ENCODE results near the gene ABHD14A.

The ABHD14A gene

DNA sequence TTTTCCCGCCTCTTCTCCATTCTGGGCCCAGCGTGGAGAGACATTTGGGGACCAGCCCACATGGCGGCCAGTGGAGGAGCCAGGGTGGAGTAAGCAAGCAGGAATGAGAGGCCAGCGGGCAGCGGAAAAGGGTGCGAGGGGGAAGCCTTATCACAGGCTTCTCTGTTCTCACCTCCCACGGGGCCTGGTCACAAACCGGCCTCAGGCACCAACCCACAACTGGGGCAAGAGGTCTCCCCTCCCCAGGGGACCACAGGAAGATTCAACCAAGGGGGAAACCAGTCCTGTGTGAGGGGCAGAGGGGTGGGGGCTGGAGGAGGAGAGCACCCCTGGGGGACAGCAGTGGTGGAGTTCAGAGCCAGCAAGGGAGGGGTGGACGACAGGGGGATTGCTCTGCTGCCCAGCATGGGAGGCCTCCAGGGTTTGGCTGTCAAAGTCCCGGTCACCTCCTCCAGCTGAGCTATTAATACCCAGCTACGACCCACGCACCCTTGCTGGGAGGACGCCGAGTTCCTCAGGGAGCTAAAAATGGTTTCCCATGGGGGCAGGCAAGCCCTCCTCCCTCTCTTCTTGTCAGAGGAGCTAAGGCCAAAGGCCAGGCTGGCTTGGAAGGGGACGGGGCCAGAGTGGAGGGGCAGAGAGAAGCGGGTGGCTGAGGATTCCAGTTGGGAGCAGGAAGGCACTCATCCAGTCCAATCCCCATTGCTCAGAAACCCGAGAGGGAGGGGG is 44.7 kb downstream of the ABHD14A start:
- no peak overlapping the region for H3K9ac ChIP-seq (ENCODE audit: insufficient read length)
- H3K27ac ChIP-seq = no peak overlapping the region
- TF ChIP-seq FOXP2 (optimal IDR thresholded peaks at IDR 0.05; ENCODE audit: control extremely low read depth, extremely low read length, insufficient read depth) (no peak), EZH2 (IDR thresholded peaks at IDR 0.05) (no peak), POLR2AphosphoS5 (IDR thresholded peaks at IDR 0.05; ENCODE audit: borderline replicate concordance, low read depth, low read length) (no peak)

DNA sequence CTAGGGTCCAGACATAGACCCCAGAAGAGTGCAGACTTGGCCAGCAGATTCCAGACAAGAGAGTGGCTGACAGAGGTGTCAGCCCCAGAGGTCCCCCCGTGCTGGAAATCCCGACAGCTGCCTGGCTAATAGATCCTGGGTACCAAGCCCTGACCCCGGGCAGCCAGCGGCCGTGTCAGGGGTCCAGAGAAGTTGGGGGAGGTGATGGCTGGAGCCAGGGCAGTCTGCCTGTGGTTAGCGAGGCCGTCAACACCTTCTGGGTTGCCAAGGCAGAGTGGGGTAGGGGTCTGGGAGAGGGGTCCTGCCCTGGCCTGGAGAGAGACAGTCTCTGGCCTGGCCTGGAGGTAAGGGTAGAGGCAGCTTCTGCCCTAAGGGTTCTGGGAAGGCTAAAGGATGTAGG is 45.9 kb downstream of the ABHD14A start:
- TF ChIP-seq FOXP2 (optimal IDR thresholded peaks at IDR 0.05; ENCODE audit: control extremely low read depth, extremely low read length, insufficient read depth) (no peak), POLR2AphosphoS5 (IDR thresholded peaks at IDR 0.05; ENCODE audit: borderline replicate concordance, low read depth, low read length) (no peak), EZH2 (IDR thresholded peaks at IDR 0.05) (no peak)
- H3K9me3 ChIP-seq (ENCODE audit: low read depth, low read length) = no peaks in the 10 kb centered on the region
- no peak for DNase-seq (ENCODE audit: low read depth, low spot score)
- H3K9ac ChIP-seq (ENCODE audit: insufficient read length) = no peak overlapping the region
- no peaks in the 10 kb centered on the region for H3K36me3 ChIP-seq (ENCODE audit: insufficient read depth, low read length)
- H3K27ac ChIP-seq = no peak overlapping the region
- H3K4me3 ChIP-seq = no peak overlapping the region

More for the DNA sequence above, 44.7 kb downstream of the ABHD14A start:
- DNase-seq (ENCODE audit: low read depth, low spot score) = no peak
- no peak overlapping the region for H3K4me3 ChIP-seq
- H3K9me3 ChIP-seq (ENCODE audit: low read depth, low read length) = no peaks in the 10 kb centered on the region
- H3K36me3 ChIP-seq (ENCODE audit: insufficient read depth, low read length) = no peaks in the 10 kb centered on the region

DNA sequence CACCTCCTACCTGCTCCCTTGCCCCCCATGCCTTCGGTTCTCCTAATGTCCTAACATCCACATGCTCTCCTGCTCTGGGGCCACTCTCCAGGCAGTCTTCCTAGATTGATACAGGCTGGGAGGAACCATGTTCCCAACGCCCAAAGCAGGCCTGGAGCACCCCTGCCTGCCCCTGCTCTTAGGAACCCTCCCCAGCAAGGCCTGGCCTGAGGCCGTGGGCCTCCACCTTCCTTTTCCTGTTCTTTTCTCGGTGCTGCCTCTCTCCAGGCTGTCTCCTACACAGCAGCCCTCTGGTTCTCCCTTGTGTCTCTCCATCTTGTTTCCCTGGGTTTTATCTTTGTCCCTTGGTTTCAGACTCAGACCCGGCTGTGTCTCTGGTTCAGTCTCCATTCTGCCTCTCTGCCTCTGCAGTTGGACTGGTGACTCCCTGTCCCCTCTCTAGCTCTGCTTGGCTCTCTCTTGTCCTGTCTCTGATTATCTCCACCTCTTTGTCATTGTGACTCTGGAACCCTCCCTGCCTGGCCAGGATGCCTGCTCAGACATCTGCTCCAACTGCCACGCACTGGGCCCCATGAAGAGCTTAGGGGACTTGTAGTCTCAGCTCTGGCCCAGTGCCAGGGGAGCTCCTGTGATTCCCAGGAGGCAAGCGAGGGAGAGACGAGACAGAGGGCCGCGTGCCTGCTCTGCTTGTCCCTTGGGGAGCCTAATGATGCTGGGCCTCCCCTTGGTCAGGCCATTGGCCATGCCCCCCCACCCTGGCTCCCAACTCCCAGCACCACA is 46.8 kb downstream of the ABHD14A start:
- no peaks in the 10 kb centered on the region for H3K36me3 ChIP-seq (ENCODE audit: insufficient read depth, low read length)
- no peak overlapping the region for H3K4me3 ChIP-seq
- no peak overlapping the region for H3K9ac ChIP-seq (ENCODE audit: insufficient read length)
- no peak for TF ChIP-seq FOXP2 (optimal IDR thresholded peaks at IDR 0.05; ENCODE audit: control extremely low read depth, extremely low read length, insufficient read depth)
- H3K9me3 ChIP-seq (ENCODE audit: low read depth, low read length) = no peaks in the 10 kb centered on the region
- H3K27ac ChIP-seq = peak overlapping the region; percentile 68; the same call in 1 of the 2 replicates
- no peak for DNase-seq (ENCODE audit: low read depth, low spot score)

DNA sequence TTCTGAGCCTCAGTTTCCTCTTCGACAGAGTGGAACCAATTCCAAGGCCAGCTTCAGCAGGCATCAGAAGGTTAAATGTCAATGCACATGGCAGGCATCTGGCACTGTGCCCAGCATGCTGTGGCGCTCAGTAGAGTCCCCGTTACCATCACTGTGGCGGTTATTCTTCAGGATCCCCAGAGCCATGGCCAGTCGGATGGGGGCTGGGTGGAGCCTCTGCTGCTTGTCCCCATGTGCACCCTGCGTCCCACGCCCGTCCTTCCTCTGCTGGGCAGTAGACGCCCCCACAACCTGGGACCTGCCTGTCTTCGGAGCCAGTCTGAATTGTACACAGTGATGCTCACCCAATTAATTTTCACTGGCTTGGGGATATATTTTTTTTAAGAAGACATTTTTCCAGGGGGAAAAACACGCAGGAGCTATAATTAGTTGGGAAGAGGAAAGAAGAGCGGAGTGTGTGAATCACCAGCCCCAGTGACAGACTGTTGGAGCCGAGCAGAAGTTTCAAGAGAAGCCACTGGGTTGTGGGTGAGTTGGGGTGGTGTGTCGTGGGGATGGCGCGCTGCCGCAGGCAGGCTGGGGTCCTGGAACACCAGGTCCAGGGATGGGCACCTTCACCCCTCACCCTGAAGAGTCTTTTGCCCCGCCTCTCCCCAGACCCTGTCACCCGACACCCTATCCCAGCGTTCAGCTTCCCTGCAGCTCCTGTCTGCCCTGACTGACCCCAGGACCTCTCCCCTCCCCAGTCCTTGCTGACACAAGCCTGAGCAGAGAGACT is 47.6 kb downstream of the ABHD14A start:
- Histone ChIP-seq H3K27ac (0 out of 2 replicates have a peak overlapping the region, but pooled peaks have one; percentile 68), H3K4me3 (no peak overlapping the region)

DNA sequence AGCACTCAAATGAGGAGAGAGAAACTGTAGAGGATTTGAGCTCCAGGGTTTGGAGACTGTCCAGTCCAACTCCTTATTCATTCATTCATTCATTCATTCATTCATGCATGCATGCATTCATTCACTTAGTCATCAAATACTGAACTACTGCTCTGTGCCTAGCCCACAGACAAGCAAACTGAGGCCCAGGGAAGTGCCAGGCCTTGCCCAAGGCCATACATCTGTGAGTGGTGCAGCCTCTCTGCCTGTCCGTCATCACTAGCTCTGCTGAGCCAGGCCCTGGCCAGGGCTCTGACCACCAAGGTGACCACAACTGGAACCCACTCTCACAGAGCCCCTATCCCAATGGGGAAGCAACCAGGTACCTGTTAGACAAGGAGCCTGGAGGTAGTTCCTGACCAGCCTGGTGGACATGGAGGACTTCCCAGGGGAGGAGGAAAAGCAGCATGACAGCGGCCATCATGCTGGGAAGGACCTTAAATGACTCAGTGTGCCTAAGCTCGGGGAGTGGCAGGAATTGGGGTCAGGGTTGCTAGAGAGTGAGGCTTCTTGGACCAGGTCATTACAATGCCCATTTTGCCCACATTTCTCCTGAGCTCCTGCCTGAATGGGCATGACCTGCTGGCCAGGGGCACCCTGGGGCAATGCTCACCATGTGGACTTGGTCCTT is 48.4 kb downstream of the ABHD14A start:
- Histone ChIP-seq H3K9me3 (ENCODE audit: low read depth, low read length) (no peaks in the 10 kb centered on the region), H3K36me3 (ENCODE audit: insufficient read depth, low read length) (no peaks in the 10 kb centered on the region), H3K27ac (no peak overlapping the region), H3K9ac (ENCODE audit: insufficient read length) (no peak overlapping the region), H3K4me3 (no peak overlapping the region)
- DNase-seq (ENCODE audit: low read depth, low spot score) = no peak
- TF ChIP-seq FOXP2 (optimal IDR thresholded peaks at IDR 0.05; ENCODE audit: control extremely low read depth, extremely low read length, insufficient read depth) = no peak
- no peak for TF ChIP-seq POLR2AphosphoS5 (IDR thresholded peaks at IDR 0.05; ENCODE audit: borderline replicate concordance, low read depth, low read length)
- TF ChIP-seq EZH2 (IDR thresholded peaks at IDR 0.05) = no peak

More for the DNA sequence above, 47.6 kb downstream of the ABHD14A start:
- H3K36me3 ChIP-seq (ENCODE audit: insufficient read depth, low read length) = no peaks in the 10 kb centered on the region
- H3K9me3 ChIP-seq (ENCODE audit: low read depth, low read length) = no peaks in the 10 kb centered on the region
- no peak for TF ChIP-seq FOXP2 (optimal IDR thresholded peaks at IDR 0.05; ENCODE audit: control extremely low read depth, extremely low read length, insufficient read depth)
- TF ChIP-seq EZH2 (IDR thresholded peaks at IDR 0.05) = no peak
- no peak for TF ChIP-seq POLR2AphosphoS5 (IDR thresholded peaks at IDR 0.05; ENCODE audit: borderline replicate concordance, low read depth, low read length)
- no peak overlapping the region for H3K9ac ChIP-seq (ENCODE audit: insufficient read length)
- no peak for DNase-seq (ENCODE audit: low read depth, low spot score)

DNA sequence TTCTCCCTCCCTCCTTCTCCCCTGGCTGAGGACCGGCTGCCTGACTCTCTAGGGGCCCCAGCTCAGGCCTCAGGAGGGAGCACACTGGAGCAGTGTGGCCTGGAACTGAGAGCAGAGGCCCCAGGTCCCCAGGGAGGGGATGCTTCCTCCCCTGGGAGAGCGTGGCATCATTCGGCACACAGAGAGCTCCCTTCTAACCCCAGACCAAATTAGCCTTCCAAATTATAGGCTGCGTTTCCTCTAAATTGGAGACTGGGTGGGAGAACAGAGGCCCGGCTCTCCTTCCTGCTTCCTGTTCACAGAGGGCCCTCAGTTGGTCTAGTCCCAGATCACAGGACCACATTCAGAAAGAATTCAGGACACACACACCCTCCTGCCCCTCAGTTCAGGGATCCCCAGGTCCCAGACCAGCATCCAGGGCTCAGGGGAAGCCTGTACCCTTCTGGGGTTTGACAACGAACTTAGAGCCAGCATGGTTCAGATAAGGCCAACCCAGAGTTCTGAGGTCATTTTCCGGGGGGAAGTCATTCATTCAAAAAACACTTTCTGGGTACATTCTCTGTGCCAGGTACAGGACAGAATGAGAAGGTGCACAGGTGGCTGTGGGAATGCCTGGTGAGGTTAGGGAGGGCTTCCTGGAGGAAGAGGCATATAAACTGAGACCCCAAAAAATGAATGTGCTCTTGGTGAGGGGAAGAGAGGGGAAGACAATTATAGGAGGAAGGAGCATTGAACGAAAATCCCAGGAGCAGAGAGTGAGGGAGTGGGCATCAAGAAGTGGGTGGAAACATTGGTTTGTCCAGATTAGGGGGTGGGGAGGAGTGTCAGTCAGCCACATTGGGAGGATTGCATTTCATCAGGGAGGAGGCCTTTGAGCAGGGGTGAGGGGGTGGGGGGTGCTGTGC is 49.2 kb downstream of the ABHD14A start:
- Histone ChIP-seq H3K9ac (ENCODE audit: insufficient read length) (no peak overlapping the region), H3K27ac (no peak overlapping the region), H3K36me3 (ENCODE audit: insufficient read depth, low read length) (no peaks in the 10 kb centered on the region), H3K9me3 (ENCODE audit: low read depth, low read length) (no peaks in the 10 kb centered on the region), H3K4me3 (no peak overlapping the region)
- TF ChIP-seq EZH2 (IDR thresholded peaks at IDR 0.05) (no peak), FOXP2 (optimal IDR thresholded peaks at IDR 0.05; ENCODE audit: control extremely low read depth, extremely low read length, insufficient read depth) (no peak), POLR2AphosphoS5 (IDR thresholded peaks at IDR 0.05; ENCODE audit: borderline replicate concordance, low read depth, low read length) (no peak)
- no peak for DNase-seq (ENCODE audit: low read depth, low spot score)

DNA sequence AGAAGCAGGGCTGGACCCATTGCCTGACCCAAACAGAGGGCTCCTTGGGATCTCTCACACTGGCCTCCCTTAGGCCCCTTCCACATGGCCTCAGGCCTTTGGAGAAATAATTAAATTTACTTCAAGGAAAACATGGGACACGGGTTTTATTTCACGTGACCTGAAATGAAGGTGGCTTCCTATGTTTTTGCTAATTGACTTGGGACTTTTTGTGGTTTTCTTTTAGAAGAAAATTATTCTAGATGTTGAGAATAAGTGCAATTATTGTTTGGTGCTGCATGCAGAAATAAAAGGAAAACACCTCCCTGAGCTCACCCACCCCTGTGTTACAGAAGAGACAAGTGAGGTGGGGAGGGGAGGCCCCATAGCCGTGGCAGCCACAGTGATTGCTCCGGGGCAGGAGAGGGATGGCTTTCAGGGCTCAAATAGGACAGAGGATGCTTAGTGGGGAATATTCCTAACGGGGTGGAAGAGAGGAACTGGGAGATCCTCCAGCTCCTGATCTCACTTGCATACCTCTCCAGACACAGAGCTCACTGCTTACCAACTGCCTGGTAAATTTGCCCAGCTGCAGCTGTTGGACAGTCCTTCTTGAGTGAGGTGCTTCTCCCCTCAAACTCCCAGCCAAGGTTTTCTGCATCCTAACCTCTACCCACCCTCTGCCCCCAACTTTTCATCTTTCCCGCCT is 50.0 kb downstream of the ABHD14A start:
- H3K4me3 ChIP-seq = no peak overlapping the region
- no peak for DNase-seq (ENCODE audit: low read depth, low spot score)
- no peak overlapping the region for H3K9ac ChIP-seq (ENCODE audit: insufficient read length)
- H3K27ac ChIP-seq = peak overlapping the region; percentile 35; the same call in 1 of the 2 replicates
- TF ChIP-seq FOXP2 (optimal IDR thresholded peaks at IDR 0.05; ENCODE audit: control extremely low read depth, extremely low read length, insufficient read depth) (no peak), EZH2 (IDR thresholded peaks at IDR 0.05) (no peak), POLR2AphosphoS5 (IDR thresholded peaks at IDR 0.05; ENCODE audit: borderline replicate concordance, low read depth, low read length) (no peak)
- no peaks in the 10 kb centered on the region for H3K36me3 ChIP-seq (ENCODE audit: insufficient read depth, low read length)
- no peaks in the 10 kb centered on the region for H3K9me3 ChIP-seq (ENCODE audit: low read depth, low read length)

All from SK-N-MC (cell line).